ENCODE results near the gene CHST15. TPM values are rescaled to one million over a fixed set of nuclear protein-coding genes. Genes with fewer than 3 reads are reported as not detected.

Gene CHST15
- total and polyA plus RNA-seq, 2 of the 4 experiments (the other 2 are of a cell fraction), result 0.14 to 0.18 TPM

GRCh38 chr10:124065382-124066125, 27.8 kb downstream of the CHST15 start:
- no peak overlapping the region for H3K18ac ChIP-seq (ENCODE audit: low read depth, low read length)
- H2AK9ac ChIP-seq (replicated peaks; ENCODE audit: low read depth, low read length, poor library complexity), result no peak overlapping the region
- H3K9ac ChIP-seq (ENCODE audit: low read depth, low read length), result no peak overlapping the region
- no TSS peak for BruUV-seq (replicated peaks)
- no peak for DNase-seq
- no peak overlapping the region for H3K14ac ChIP-seq (replicated peaks; ENCODE audit: low read depth, low read length)
- no peak overlapping the region for H4K5ac ChIP-seq (ENCODE audit: low read depth, low read length)
- no peak overlapping the region for H3K4me2 ChIP-seq (ENCODE audit: low read depth, low read length)
- dilution Hi-C loops (cut with HindIII; ENCODE audit: low sequenced_read_pairs, unreplicated experiment) (no loop called here), in situ Hi-C loops (cut with MboI; ENCODE audit: low sequenced_read_pairs) (no loop called here), intact Hi-C loops (cut with micrococcal nuclease) (no loop called here)
- H3K36me3 ChIP-seq (ENCODE audit: control insufficient read depth, insufficient read depth, low read length), result no peaks in the 10 kb centered on the region
- H4K8ac ChIP-seq (ENCODE audit: low read depth in 2 of 2, low read length in 2 of 2), result no peak overlapping the region
- H2BK15ac ChIP-seq (ENCODE audit: low read depth, low read length), result no peak overlapping the region
- no peak for ATAC-seq (ENCODE audit: low read depth)
- H2BK5ac ChIP-seq (ENCODE audit: low read depth, low read length, poor library complexity, severe bottlenecking), result no peak overlapping the region
- no peaks in the 10 kb centered on the region for H3K4me1 ChIP-seq (ENCODE audit: control insufficient read depth, insufficient read depth, low read length)
- TF ChIP-seq RFX5 (IDR thresholded peaks at IDR 0.05; ENCODE audit: low read depth, low read length) (no peak), MXI1 (IDR thresholded peaks at IDR 0.05; ENCODE audit: borderline replicate concordance, low read depth, low read length) (no peak), MAZ (IDR thresholded peaks at IDR 0.05; ENCODE audit: borderline replicate concordance, low read depth, low read length) (no peak), RAD21 (IDR thresholded peaks at IDR 0.05; ENCODE audit: low read length) (no peak), CHD1 (IDR thresholded peaks at IDR 0.05; ENCODE audit: low read depth, low read length) (no peak), SMC3 (IDR thresholded peaks at IDR 0.05; ENCODE audit: low read depth, low read length) (no peak), USF2 (IDR thresholded peaks at IDR 0.05; ENCODE audit: low read depth, low read length) (no peak), MAFK (IDR thresholded peaks at IDR 0.05; ENCODE audit: low read depth, low read length) (no peak), NFE2L2 (IDR thresholded peaks at IDR 0.05; ENCODE audit: low read depth, low read length) (no peak), CEBPB (IDR thresholded peaks at IDR 0.05; ENCODE audit: low read depth, low read length) (no peak), POLR2A (IDR thresholded peaks at IDR 0.05; ENCODE audit: low read depth, low read length) (no peak), FOS (IDR thresholded peaks at IDR 0.05; ENCODE audit: low read depth, low read length) (no peak), RCOR1 (IDR thresholded peaks at IDR 0.05; ENCODE audit: insufficient replicate concordance, low read length) (no peak)
- TF ChIP-seq, protein P1, sequence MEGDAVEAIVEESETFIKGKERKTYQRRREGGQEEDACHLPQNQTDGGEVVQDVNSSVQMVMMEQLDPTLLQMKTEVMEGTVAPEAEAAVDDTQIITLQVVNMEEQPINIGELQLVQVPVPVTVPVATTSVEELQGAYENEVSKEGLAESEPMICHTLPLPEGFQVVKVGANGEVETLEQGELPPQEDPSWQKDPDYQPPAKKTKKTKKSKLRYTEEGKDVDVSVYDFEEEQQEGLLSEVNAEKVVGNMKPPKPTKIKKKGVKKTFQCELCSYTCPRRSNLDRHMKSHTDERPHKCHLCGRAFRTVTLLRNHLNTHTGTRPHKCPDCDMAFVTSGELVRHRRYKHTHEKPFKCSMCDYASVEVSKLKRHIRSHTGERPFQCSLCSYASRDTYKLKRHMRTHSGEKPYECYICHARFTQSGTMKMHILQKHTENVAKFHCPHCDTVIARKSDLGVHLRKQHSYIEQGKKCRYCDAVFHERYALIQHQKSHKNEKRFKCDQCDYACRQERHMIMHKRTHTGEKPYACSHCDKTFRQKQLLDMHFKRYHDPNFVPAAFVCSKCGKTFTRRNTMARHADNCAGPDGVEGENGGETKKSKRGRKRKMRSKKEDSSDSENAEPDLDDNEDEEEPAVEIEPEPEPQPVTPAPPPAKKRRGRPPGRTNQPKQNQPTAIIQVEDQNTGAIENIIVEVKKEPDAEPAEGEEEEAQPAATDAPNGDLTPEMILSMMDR (conservative IDR thresholded peaks at IDR 0.05; ENCODE audit: low read depth, low read length), result no peak
- TF ChIP-seq, protein P2, sequence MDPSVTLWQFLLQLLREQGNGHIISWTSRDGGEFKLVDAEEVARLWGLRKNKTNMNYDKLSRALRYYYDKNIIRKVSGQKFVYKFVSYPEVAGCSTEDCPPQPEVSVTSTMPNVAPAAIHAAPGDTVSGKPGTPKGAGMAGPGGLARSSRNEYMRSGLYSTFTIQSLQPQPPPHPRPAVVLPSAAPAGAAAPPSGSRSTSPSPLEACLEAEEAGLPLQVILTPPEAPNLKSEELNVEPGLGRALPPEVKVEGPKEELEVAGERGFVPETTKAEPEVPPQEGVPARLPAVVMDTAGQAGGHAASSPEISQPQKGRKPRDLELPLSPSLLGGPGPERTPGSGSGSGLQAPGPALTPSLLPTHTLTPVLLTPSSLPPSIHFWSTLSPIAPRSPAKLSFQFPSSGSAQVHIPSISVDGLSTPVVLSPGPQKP (IDR thresholded peaks at IDR 0.05; ENCODE audit: borderline replicate concordance, low read depth, low read length), result no peak
- H3K4me3 ChIP-seq (ENCODE audit: insufficient read depth, low read depth, low read length), result no peak overlapping the region
- H3K9me1 ChIP-seq (ENCODE audit: insufficient read depth, low read length), result no peaks in the 10 kb centered on the region
- H4K20me1 ChIP-seq (ENCODE audit: insufficient read depth, low read length), result no peaks in the 10 kb centered on the region
- no peak overlapping the region for H2BK20ac ChIP-seq (ENCODE audit: low read depth, low read length)
- H3K23ac ChIP-seq (ENCODE audit: low read depth, low read length), result no peak overlapping the region
- POLR2A ChIA-PET (ENCODE audit: unreplicated experiment), result no interaction called here
- H3K4ac ChIP-seq (ENCODE audit: low read depth, low read length), result no peak overlapping the region
- H2AK5ac ChIP-seq (ENCODE audit: low read depth, low read length), result no peak overlapping the region
- H3K56ac ChIP-seq (ENCODE audit: extremely low read depth, insufficient read depth, low read length), result no peak overlapping the region
- CTCF ChIA-PET, result no interaction called here
- H3K27me3 ChIP-seq (ENCODE audit: control insufficient read depth, insufficient read depth, low read length), result no peaks in the 10 kb centered on the region
- WGBS, 2 experiments (ENCODE audit: extremely low coverage in 2 of 2, insufficient read length in 1 of 2), result 20% methylated on average over 5 of the region's 12 CpGs; no CpG with 5 or more reads in 1 of the 2 experiments
- H4K91ac ChIP-seq (ENCODE audit: insufficient read depth, low read depth, low read length), result no peak overlapping the region
- peaks cover 10% of the 10 kb centered on the region for H3K9me3 ChIP-seq (ENCODE audit: control insufficient read depth, insufficient read depth, low read length)
- no peak overlapping the region for H3K27ac ChIP-seq (ENCODE audit: insufficient read depth, low read length)
- H2BK120ac ChIP-seq (ENCODE audit: low read depth, low read length), result no peak overlapping the region
- no peak overlapping the region for H2AFZ ChIP-seq (replicated peaks; ENCODE audit: low read length, poor library complexity)
- H3K79me1 ChIP-seq (ENCODE audit: low read depth in 1 of 2, low read length in 2 of 2), result no peaks in the 10 kb centered on the region

Measured in IMR-90 (cell line).